ENCODE data around the gene NR3C2. TPM values are rescaled to one million over a fixed set of nuclear protein-coding genes. Genes with fewer than 3 reads are reported as not detected.

Gene NR3C2
- total and polyA plus RNA-seq, 4 donors: 2.0 to 11.5 (median 3.2) TPM

GRCh38 chr4:148243837-148244236, 198.4 kb downstream of the NR3C2 start:
- no peaks in the 10 kb centered on the region for H3K4me1 ChIP-seq (ENCODE audit: control insufficient read depth in 4 of 4, insufficient read depth in 4 of 4, low read length in 3 of 4)
- H3K9me3 ChIP-seq (ENCODE audit: control insufficient read depth in 4 of 4, low read length in 3 of 4): no peaks in the 10 kb centered on the region
- H3K27me3 ChIP-seq (ENCODE audit: control insufficient read depth in 4 of 4, insufficient read depth in 4 of 4, low read length in 3 of 4): no peaks in the 10 kb centered on the region
- DNase-seq (ENCODE audit: low spot score): no peak
- no peak overlapping the region for H3K9ac ChIP-seq (ENCODE audit: low read depth in 1 of 2, low read length in 2 of 2)
- no peak overlapping the region for H3K27ac ChIP-seq (ENCODE audit: low read depth in 1 of 2, low read length in 2 of 2)
- H3K36me3 ChIP-seq (ENCODE audit: control insufficient read depth in 4 of 4, insufficient read depth in 3 of 4, low read depth in 1 of 4, low read length in 3 of 4): no peaks in the 10 kb centered on the region
- TF ChIP-seq RXRA (IDR thresholded peaks at IDR 0.05) (no peak), EGR1 (IDR thresholded peaks at IDR 0.05; ENCODE audit: low read depth in 2 of 2) (no peak), JUND (IDR thresholded peaks at IDR 0.05) (no peak), GABPA (IDR thresholded peaks at IDR 0.05 in 1 of 2, conservative IDR thresholded peaks at IDR 0.05 in 1 of 2) (no peak), HNF4G (IDR thresholded peaks at IDR 0.05) (no peak), REST (IDR thresholded peaks at IDR 0.05) (no peak), TAF1 (conservative IDR thresholded peaks at IDR 0.05) (no peak), ATF3 (IDR thresholded peaks at IDR 0.05) (no peak), ZBTB33 (IDR thresholded peaks at IDR 0.05) (no peak), HNF4A (conservative IDR thresholded peaks at IDR 0.05) (no peak), FOXA2 (IDR thresholded peaks at IDR 0.05) (no peak), SP1 (IDR thresholded peaks at IDR 0.05) (no peak), FOXA1 (IDR thresholded peaks at IDR 0.05) (no peak), MAX (IDR thresholded peaks at IDR 0.05) (no peak)
- H3K4me3 ChIP-seq (ENCODE audit: low read depth in 1 of 3, low read length in 3 of 3): no peak overlapping the region
- 90% methylated on average over 6 of the region's 6 CpGs for WGBS

- Histone ChIP-seq H3K4me1 (ENCODE audit: control insufficient read depth in 4 of 4, insufficient read depth in 4 of 4, low read length in 3 of 4) (peaks cover 0 to 8% (median 4%) of the 10 kb centered on the region in 4 donors), H3K9me3 (ENCODE audit: control insufficient read depth in 4 of 4, low read length in 3 of 4) (no peaks in the 10 kb centered on the region), H3K9ac (ENCODE audit: low read depth in 1 of 2, low read length in 2 of 2) (no peak overlapping the region), H3K4me3 (ENCODE audit: low read depth in 1 of 3, low read length in 3 of 3) (no peak overlapping the region), H3K27me3 (ENCODE audit: control insufficient read depth in 4 of 4, insufficient read depth in 4 of 4, low read length in 3 of 4) (no peaks in the 10 kb centered on the region), H3K27ac (ENCODE audit: low read depth in 1 of 2, low read length in 2 of 2) (no peak overlapping the region), H3K36me3 (ENCODE audit: control insufficient read depth in 4 of 4, insufficient read depth in 3 of 4, low read depth in 1 of 4, low read length in 3 of 4) (no peaks in the 10 kb centered on the region)
- 97% methylated on average over 4 of the region's 4 CpGs for WGBS
- TF ChIP-seq GABPA (IDR thresholded peaks at IDR 0.05 in 1 of 2, conservative IDR thresholded peaks at IDR 0.05 in 1 of 2) (no peak), RAD21 (IDR thresholded peaks at IDR 0.05) (no peak), CTCF (IDR thresholded peaks at IDR 0.05; ENCODE audit: low read depth, low read length, missing input control) (no peak), HNF4G (IDR thresholded peaks at IDR 0.05) (no peak), FOXA2 (IDR thresholded peaks at IDR 0.05) (no peak), JUND (IDR thresholded peaks at IDR 0.05) (no peak), HNF4A (conservative IDR thresholded peaks at IDR 0.05) (no peak), ATF3 (IDR thresholded peaks at IDR 0.05) (no peak), TAF1 (conservative IDR thresholded peaks at IDR 0.05) (no peak)
- no peak for DNase-seq (ENCODE audit: low spot score)
Measured at GRCh38 chr4:148240241-148240640, 202.0 kb downstream of the NR3C2 start.
